GM12864 (cell line): Measurements from ENCODE around the gene IL9.

Source experiments
- DNase-seq: peaks from one replicate; pipeline ENCODE4 v3.0.0-alpha.2; 2011; ENCODE audit warnings: low read depth
- H3K4me3 ChIP-seq: 2 replicates; pipeline ENCODE4 v1.5.1; 2011; ENCODE audit warnings: mild to moderate bottlenecking, low read depth, low read length, control low read depth
- CTCF ChIP-seq: IDR thresholded peaks from 2 replicates; pipeline ENCODE4 v1.5.1; 2011; ENCODE audit warnings: low read depth, mild to moderate bottlenecking, moderate library complexity, low read length, control low read depth, inconsistent platforms; ENCODE audit errors: missing control alignments

IL9 gene

DNA sequence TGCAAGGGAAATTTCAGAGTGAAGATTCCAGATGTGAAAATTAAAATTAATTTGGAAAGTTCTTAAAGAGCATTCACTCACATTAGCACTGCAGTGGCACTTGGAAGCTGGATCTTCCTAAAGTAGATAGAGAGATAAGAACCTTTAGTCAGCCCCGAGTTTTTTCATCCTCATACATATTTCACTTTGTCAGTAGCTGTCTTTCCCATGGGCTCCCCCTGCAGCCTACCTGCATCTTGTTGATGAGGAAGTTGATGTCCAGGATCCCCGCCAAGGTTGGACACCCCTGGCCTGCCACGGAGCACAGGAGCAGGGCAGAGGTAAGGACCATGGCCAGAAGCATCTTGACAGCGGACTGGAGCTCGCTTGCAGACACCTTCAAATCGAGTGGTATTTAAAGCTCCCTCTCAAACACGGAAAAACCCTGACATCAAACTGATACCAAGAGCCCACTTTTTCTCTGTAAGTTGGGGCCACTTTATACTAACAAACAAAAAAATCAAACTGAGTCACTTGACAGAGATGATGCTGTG is at the start of gene IL9:
Gene IL9, minus strand, starts transcription at position 368 of the 533 bp plus-strand sequence. Its CDS starts 25 bp downstream, at position 343.
- TF ChIP-seq CTCF = no peak
- no peak for DNase-seq
- H3K4me3 ChIP-seq = no peak within 1 kb of the TSS

DNA sequence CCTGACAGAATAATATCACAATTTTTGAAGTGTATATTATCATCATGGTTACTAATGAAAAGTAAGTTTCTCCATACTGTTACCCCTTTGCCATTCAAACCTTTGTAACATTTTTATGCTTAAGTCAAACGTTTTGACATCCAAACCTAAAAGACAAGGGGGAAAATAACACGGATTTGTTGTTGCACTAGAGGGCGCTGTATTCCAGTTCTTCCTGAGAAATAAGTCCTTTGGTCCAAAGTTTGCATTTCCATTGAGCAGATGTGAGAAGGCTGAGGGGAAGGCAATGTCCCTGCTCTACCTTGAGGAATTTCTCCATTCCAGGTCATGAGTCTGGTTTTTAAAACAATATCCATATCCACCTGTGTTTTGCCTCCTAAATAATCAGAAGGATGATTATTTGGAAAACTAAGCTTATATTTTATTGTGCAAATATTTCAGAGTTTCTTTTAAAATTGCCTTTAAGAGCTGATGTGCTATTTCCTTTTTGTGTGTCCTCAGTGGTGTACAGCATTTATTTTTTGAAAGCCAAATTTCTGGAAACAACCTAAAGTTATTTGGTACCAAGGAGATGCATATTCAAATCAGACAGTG is 49.4 kb upstream of the IL9 start:
- TF ChIP-seq CTCF = peak; percentile 62
- no peak overlapping the region for H3K4me3 ChIP-seq
- DNase-seq = peak; percentile 33

DNA sequence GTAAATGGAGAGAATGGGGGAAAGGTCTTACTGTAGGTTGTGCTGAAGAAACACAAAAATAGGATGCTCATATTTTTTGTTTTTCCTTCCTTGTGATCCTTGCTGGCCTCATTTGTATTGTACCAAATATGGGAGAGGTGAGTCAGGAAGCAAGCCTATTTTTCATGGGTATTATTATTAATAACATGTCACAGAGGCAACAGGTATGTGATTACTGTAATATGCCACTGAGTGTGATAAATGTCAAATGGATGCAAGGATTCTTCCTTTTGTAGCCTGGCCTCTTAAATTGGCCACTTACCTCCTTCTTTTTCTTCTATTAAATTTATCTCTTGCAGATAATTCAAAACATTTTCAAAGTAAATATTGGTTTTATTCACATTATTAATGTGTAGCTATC is 48.9 kb upstream of the IL9 start:
- TF ChIP-seq CTCF = no peak
- H3K4me3 ChIP-seq = no peak overlapping the region
- no peak for DNase-seq

GRCh38 chr5:135942202-135942771 is 46.6 kb upstream of the IL9 start:
- H3K4me3 ChIP-seq = no peak overlapping the region
- TF ChIP-seq CTCF = no peak
- no peak for DNase-seq

GRCh38 chr5:135941711-135942110 is 46.1 kb upstream of the IL9 start:
- no peak for TF ChIP-seq CTCF
- H3K4me3 ChIP-seq = no peak overlapping the region
- no peak for DNase-seq

- H3K4me3 ChIP-seq = no peak overlapping the region
- no peak for DNase-seq
- TF ChIP-seq CTCF = no peak
Measured at GRCh38 chr5:135937245-135937911, 41.7 kb upstream of the IL9 start.
